ENCODE measurements around the gene ELOVL3. TPM values are rescaled to one million over a fixed set of nuclear protein-coding genes. Genes with fewer than 3 reads are reported as not detected.
"Not testable (repeated sequence)": the region's sequence is repeated elsewhere in the genome, so short reads cannot be mapped to it uniquely, and the experiment has no call there.

Gene ELOVL3, protein sequence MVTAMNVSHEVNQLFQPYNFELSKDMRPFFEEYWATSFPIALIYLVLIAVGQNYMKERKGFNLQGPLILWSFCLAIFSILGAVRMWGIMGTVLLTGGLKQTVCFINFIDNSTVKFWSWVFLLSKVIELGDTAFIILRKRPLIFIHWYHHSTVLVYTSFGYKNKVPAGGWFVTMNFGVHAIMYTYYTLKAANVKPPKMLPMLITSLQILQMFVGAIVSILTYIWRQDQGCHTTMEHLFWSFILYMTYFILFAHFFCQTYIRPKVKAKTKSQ
- not detected for total RNA-seq (ENCODE audit: insufficient read depth, low replicate concordance)

GRCh38 chr10:102225646-102226541 is at the start of gene ELOVL3:
Gene ELOVL3, plus strand, starts transcription at chr10:102226299. Its CDS starts 250 bp downstream, at chr10:102226549.
- DNase-seq (ENCODE audit: low spot score) = peak; percentile 97

DNA sequence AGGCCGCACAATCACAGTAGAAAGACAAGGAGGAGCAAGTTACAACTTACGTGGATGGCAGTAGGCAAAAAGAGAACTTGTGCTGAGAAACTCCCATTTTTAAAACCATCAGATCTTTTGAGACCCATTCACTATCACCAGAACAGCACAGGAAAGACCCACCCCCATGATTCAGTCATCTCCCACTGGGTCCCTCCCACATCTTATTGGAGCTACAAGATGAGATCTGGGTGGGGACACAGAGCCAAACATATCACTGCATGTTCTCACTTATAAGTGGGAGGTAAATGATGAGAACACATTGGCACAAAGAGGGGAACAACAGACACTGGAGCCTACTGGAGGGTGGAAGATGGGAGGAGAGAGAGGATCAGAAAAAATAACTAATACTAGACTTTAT is 41.5 kb upstream of the ELOVL3 start:
- no peak for DNase-seq (ENCODE audit: low spot score)

DNA sequence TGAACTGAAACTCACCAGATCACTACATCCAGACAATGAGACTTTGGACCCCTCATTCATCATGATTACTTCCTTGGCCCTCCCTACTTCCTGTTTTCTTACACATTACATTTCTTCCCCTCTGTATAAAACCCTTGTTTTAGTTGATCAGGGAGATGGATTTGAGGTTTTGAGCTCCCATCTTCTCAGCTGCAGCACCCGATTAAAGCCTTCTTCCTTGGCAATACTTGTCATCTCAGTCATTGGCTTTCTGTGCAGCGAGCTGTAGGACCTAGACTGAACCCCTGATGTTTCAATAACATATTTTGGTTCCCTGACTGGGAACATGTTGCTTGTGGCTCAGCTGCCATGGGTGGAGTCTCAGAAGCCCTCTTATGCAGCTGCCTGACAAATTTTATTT is 40.8 kb upstream of the ELOVL3 start:
- no peak for DNase-seq (ENCODE audit: low spot score)

- no peak for DNase-seq (ENCODE audit: low spot score)
These were observed 40.1 kb upstream of the ELOVL3 start for GRCh38 chr10:102185811-102186527.

- DNase-seq (ENCODE audit: low spot score) = no peak
These were observed 37.7 kb upstream of the ELOVL3 start for GRCh38 chr10:102188298-102188940.

GRCh38 chr10:102188941-102189898 is 36.9 kb upstream of the ELOVL3 start:
- not testable (repeated sequence) for DNase-seq (ENCODE audit: low spot score)

- no peak for DNase-seq (ENCODE audit: low spot score)
These were observed 34.1 kb upstream of the ELOVL3 start for GRCh38 chr10:102191956-102192355.

GRCh38 chr10:102195296-102195870 is 30.7 kb upstream of the ELOVL3 start:
- no peak for DNase-seq (ENCODE audit: low spot score)

DNA sequence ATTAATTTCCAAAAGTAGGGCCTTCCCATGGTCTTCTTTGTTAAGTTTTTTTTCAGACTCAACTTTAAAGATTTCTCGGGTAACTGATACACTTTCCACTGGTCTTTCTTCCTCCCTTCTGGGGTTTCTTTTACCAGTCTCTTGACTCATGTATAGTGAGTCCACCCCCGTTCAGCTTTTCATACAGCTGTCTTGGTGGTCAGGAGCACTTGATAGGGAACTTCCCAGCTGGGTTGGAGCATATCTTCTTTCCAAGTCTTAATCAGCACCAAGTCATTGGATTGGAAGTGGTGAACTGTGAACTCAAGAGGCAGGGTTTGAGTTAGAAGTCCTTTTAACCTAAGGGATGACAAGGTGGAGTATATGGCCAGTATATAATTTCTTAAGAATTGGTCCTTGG is 29.2 kb upstream of the ELOVL3 start:
- no peak for DNase-seq (ENCODE audit: low spot score)

DNA sequence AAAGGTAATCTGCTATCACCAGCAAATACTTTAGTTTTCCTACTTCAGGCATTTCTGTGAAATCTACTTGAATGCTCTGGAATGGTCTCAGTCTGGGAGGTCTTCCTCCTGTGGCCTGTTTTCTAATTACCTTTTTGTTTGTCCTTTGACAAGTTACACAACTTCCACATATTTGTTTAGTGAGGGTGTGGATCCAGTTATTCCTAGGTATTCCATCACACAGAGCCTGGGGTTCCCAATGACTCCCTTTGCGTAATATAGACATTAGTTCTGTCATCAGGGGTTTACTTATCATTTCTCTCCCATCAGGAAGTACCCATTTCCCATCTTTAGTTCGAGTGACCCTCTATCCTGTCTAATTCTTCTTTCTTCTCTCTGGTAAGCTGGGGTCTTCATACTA is 28.1 kb upstream of the ELOVL3 start:
- no peak for DNase-seq (ENCODE audit: low spot score)

- no peak for DNase-seq (ENCODE audit: low spot score)
These were observed 25.1 kb upstream of the ELOVL3 start for GRCh38 chr10:102200751-102201640.

- DNase-seq (ENCODE audit: low spot score) = peak; percentile 1
These were observed 23.7 kb upstream of the ELOVL3 start for GRCh38 chr10:102202386-102202785.

DNA sequence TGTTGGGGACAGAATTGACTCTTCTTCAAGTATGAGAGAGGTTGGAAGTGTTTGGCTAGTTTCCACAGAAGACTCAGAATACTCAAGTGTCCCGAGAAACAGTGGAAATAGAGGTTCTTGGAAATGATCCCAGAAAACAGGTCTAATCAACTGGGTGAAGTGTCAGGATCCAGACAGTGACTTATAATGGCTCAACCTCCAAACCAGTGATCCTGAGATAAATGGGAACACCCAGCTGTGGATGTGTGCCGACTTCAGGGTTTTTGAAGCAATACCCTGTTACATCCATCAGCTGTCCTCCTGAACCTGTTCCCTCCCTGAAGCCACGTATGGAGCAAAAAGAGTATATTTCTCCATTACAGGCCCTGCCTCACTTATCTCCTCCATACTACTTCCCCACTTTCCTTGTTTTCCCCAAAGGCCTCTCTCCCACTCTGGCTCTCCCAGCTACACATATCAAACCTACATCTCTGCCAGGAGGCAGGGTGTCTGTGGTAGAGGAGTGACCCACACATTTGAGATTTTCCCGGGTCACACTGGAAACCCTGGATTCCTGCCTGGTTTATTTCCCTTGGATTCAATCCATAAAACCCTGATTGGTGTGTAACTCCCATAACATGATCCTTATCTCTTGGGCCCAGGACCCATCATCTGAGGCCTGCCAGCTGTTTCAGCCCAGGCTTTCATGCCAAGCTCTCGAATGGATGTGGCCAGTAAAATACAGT is 17.6 kb upstream of the ELOVL3 start:
- DNase-seq (ENCODE audit: low spot score) = peak; percentile 34

GRCh38 chr10:102211615-102212299 is 14.3 kb upstream of the ELOVL3 start:
- DNase-seq (ENCODE audit: low spot score) = no peak

GRCh38 chr10:102213599-102213998 is 12.5 kb upstream of the ELOVL3 start:
- not testable (repeated sequence) for DNase-seq (ENCODE audit: low spot score)

DNA sequence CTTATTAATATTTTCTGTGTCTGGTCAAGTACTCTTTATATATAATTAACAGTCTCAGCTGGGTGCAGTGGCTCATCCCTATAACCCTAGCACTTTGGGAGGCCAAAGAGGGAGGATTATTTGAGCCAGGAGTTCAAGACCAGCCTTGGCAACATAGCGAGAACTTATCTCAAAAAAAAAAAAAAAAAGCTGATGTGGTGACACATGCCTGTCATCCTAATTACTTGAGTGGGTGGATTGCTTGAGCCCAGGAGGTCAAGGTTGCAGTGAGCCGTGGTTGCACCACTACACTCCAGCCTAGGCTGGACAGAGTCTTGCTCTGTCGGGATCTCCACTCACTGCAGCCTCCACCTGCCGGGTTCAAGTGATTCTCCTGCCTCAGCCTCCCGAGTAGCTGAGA is 6.7 kb upstream of the ELOVL3 start:
- DNase-seq (ENCODE audit: low spot score) = no peak

GRCh38 chr10:102220612-102221011 is 5.5 kb upstream of the ELOVL3 start:
- no peak for DNase-seq (ENCODE audit: low spot score)

DNA sequence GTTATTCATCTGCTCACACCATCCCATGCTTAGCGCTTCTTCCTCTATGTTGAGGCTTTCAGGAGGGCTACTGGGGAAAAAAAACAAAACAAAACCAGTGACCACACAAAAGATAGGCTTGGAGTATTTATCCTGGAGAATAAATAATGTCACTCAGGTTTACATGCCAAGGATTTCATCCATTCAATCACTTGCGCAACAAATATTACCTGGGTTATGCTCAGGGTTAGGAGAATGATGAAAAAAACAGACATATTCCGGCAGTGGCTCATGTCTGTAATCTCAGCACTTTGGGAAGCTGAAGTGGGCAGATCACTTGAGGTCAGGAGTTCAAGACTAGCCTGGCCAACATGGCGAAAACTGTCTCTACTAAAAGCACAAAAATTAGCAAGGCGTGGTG is 3.3 kb upstream of the ELOVL3 start:
- no peak for DNase-seq (ENCODE audit: low spot score)
